ENCODE data around the gene APC2.

DNA sequence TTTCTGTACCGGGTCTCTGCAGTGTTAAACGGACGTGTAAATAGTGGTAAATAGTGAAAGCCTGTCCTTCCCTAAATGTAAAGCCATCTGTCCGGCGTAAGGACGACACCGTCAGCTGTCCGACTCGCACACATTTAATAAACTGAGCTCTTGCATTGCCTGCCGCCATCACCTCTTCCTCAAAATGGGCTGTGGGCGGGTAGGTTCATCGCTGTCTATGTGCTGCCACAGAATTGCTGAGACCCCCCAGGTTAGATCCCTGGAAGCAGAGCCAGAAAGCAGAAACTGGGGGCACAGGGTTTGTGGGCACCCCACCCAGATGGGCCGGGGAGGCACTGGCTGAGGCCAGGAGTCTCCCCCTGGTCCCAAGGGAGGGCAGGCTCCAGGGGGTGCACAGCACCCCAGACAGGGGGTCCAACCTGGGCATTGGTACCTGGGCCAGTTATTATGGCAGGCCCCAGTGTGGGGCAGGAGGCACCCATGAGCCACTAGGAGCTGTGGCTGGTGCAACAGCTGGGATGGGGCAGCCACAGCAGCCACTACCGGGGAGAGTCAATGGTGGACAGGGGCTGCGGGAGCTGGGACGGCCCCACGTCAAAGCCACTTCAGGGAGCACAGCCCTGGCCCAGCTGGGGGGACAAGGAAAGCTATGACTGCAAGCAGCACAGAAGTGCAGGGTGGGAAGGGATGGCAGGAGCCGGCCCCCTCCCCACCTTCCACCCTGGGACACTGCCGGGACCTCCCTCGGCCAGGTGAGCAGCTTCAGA lies 23.3 kb downstream of the APC2 start:
- TF ChIP-seq, protein P1, sequence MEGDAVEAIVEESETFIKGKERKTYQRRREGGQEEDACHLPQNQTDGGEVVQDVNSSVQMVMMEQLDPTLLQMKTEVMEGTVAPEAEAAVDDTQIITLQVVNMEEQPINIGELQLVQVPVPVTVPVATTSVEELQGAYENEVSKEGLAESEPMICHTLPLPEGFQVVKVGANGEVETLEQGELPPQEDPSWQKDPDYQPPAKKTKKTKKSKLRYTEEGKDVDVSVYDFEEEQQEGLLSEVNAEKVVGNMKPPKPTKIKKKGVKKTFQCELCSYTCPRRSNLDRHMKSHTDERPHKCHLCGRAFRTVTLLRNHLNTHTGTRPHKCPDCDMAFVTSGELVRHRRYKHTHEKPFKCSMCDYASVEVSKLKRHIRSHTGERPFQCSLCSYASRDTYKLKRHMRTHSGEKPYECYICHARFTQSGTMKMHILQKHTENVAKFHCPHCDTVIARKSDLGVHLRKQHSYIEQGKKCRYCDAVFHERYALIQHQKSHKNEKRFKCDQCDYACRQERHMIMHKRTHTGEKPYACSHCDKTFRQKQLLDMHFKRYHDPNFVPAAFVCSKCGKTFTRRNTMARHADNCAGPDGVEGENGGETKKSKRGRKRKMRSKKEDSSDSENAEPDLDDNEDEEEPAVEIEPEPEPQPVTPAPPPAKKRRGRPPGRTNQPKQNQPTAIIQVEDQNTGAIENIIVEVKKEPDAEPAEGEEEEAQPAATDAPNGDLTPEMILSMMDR (conservative IDR thresholded peaks at IDR 0.05; ENCODE audit: low read length): no peak
- no peak for TF ChIP-seq EZH2phosphoT487 (IDR thresholded peaks at IDR 0.05; ENCODE audit: borderline replicate concordance, low read depth, low read length)
